A549 (cell line): ENCODE data around the gene SURF2.

Experiments
- CBX2 ChIP-seq: fragments of 200-600 bp; sonication (generic); IDR thresholded peaks from 2 replicates; pipeline ENCODE4 v1.6.1; 2016; ENCODE audit warnings: low read depth, mild to moderate bottlenecking, borderline replicate concordance
- CTCF ChIP-seq: fragments of >200 bp; sonication (Bioruptor Twin); formaldehyde crosslinking; IDR thresholded peaks from 3 replicates; pipeline ENCODE4 v1.5.1; 2016
- EP300 ChIP-seq, 2 experiments: fragments of >200 bp; sonication (Bioruptor Twin); formaldehyde crosslinking; IDR thresholded peaks; 2 replicates in 1 of 2; 3 replicates in 1 of 2; pipeline ENCODE4 v1.6.1; 2016 to 2017
- ESRRA ChIP-seq: fragments of 150-350 bp; IDR thresholded peaks from 2 replicates; pipeline ENCODE4 v1.6.1; 2014; ENCODE audit warnings: mild to moderate bottlenecking, low read length, borderline replicate concordance
- FOSB ChIP-seq: fragments of 250-450 bp; sonication (Bioruptor Pico); IDR thresholded peaks from 2 replicates; pipeline ENCODE4 v1.5.0; 2020; ENCODE audit warnings: mild to moderate bottlenecking, moderate library complexity
- HOXA7 ChIP-seq: fragments of 250-450 bp; sonication (Bioruptor Pico); IDR thresholded peaks from 2 replicates; pipeline ENCODE4 v1.5.0; 2020; ENCODE audit warnings: mild to moderate bottlenecking, moderate library complexity
- JUN ChIP-seq, 2 experiments: fragments of >200 bp; sonication (Bioruptor Twin); formaldehyde crosslinking; IDR thresholded peaks; 2 replicates in 1 of 2; 3 replicates in 1 of 2; pipeline ENCODE4 v1.6.1; 2016 to 2017
- MAX ChIP-seq: IDR thresholded peaks from 2 replicates; pipeline ENCODE4 v1.6.1; 2012
- PBX3 ChIP-seq: IDR thresholded peaks from 2 replicates; pipeline ENCODE4 v1.6.1; 2012
- SMC3 ChIP-seq: fragments of >200 bp; sonication (Bioruptor Twin); formaldehyde crosslinking; IDR thresholded peaks from 3 replicates; pipeline ENCODE4 v1.6.1; 2018; ENCODE audit warnings: inconsistent platforms
- SREBF2 ChIP-seq: fragments of 450-650 bp; IDR thresholded peaks from 2 replicates; pipeline ENCODE4 v1.6.1; 2014; ENCODE audit warnings: mild to moderate bottlenecking, moderate library complexity
- ZNF302 ChIP-seq: fragments of 250-450 bp; sonication (Bioruptor Pico); IDR thresholded peaks from 2 replicates; pipeline ENCODE4 v1.9.0; 2021; ENCODE audit warnings: inconsistent platforms, mild to moderate bottlenecking, moderate library complexity
- TF ChIP-seq, protein P1 (sequence below): fragments of 250-450 bp; sonication (Bioruptor Pico); IDR thresholded peaks from 2 replicates; pipeline ENCODE4 v1.5.0; 2020; ENCODE audit warnings: low read depth, mild to moderate bottlenecking, moderate library complexity

DNA sequence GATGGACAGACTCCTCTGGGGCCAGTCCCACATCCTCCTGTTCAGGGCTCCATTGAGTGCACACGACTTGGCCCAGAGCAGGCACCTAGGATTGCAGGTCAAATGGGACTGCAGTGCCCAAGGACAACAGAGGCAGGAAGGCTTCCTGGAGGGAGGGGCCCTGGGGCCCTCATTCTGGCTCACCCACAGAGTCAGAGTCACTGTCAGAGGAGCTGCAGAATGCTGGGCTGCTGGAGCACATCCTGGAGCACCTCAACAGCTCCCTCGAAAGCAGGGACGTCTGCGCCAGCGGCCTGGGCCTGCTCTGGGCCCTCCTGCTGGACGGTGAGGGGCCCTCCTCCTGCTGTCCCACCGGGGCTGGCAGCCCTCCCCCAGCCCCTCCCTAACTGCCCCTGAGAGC lies 46.3 kb downstream of the SURF2 start:
- no peak for TF ChIP-seq SREBF2
- no peak for TF ChIP-seq PBX3
- no peak for TF ChIP-seq EP300 (IDR thresholded peaks at IDR 0.05)
- no peak for TF ChIP-seq HOXA7 (CRISPR knock-in tag)
- TF ChIP-seq, protein P1, sequence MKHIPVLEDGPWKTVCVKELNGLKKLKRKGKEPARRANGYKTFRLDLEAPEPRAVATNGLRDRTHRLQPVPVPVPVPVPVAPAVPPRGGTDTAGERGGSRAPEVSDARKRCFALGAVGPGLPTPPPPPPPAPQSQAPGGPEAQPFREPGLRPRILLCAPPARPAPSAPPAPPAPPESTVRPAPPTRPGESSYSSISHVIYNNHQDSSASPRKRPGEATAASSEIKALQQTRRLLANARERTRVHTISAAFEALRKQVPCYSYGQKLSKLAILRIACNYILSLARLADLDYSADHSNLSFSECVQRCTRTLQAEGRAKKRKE, result no peak
- no peak for TF ChIP-seq SMC3
- no peak for TF ChIP-seq ZNF302 (CRISPR knock-in tag)
- no peak for TF ChIP-seq CTCF
- TF ChIP-seq MAX, result no peak
- TF ChIP-seq FOSB, result no peak
- no peak for TF ChIP-seq CBX2
- TF ChIP-seq JUN (IDR thresholded peaks at IDR 0.05), result no peak
- TF ChIP-seq ESRRA, result no peak
